HG03558 (cell line): ENCODE results near the gene TNFRSF12A.

ENCODE experiments used
- ATAC-seq: cut with Tn5 transposase; IDR thresholded peaks from one replicate; pipeline ENCODE4 v1.9.1; 2021; ENCODE audit warnings: moderate number of reproducible peaks; ENCODE audit not compliant: unreplicated experiment; ENCODE audit errors: extremely low read depth

TNFRSF12A gene

DNA sequence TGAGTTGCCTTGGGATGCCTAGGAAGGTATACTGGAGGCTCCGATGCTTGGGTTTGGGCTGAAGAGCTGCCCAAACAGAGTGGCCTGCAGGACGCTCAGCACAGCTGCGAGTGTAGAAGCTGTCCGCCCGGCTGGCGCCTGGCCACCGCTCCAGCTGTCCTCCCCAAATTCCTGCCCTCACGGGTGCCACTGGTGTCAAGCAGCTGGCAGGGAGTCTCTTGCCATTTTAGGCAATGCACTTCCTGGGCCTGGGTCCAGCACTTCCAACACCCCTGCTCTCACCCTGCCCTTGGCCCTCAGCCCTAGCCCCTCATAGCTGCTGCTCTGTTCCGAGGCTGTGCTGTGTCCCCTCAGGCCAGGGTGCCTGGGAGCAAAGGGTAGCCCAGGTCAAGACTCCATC lies 34.7 kb upstream of the TNFRSF12A start:
- ATAC-seq: no peak

- no peak for ATAC-seq
These were observed 34.2 kb upstream of the TNFRSF12A start for GRCh38 chr16:2985893-2986355.

DNA sequence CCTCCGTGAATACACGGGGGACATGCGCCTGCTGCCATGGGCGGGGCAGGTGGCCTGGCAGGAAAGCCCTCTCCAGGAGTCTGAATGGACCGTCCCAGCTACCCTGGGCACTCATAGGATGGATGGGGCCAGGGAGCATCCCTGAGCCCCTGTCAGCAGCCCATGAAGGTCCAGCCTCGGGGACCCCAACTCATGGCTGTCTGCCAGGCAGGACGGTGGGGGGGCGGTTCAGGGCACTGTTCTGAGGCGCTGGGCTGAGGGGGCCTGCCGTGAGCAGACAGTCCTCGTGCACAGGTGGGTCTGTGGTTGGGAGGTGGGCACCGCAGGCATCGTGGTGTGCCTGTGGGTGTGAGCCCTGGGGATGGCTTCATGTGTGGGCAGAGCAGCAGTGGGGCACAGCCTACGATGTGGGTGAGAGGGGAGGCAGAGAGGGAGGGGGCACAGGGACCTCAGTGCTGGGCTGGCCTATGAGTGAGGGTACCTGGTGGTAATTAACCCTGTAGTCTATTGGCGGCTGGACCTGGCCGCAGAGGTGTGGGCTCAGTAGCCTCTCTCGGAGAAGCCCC lies 33.5 kb upstream of the TNFRSF12A start:
- ATAC-seq: no peak

DNA sequence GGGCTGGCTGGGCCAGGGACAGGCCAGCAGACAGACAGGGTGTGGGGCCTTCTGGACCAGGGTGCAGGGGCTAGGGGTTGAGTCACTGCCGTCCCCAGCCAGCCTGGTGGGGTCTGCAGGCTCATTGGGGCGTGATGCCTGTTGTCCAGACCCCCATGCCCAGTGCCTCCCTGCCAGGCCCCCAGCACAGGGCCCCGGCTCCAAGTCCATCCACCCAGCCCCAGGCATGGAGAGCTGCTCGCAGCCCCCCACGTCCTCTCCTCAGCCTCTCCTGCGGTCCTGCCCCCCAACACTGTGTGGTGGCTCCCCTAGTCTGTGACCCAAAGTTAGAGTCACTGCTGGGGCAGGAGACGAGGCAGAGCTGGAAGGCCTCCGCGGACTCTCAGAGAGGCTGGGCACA lies 32.9 kb upstream of the TNFRSF12A start:
- no peak for ATAC-seq

DNA sequence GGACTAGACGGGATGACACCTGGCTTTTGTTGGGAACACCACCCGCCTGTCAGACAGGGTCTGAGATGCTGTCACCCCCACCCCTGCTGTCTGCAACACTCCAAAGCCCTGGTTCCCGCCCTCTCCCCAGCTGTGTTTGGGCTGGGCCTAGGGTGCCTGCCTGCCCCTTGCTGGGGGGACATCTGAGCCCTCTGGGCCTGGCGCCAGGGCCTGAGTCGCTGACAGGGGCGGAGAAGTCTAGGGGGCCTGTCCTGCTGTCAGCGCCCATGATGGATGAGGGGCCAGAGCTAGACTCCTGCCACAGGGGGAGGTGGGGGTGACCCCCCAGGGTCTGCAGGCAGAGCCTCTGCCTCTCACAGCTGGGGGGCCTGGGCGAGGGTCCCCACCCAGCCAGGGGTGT lies 32.3 kb upstream of the TNFRSF12A start:
- ATAC-seq: no peak

DNA sequence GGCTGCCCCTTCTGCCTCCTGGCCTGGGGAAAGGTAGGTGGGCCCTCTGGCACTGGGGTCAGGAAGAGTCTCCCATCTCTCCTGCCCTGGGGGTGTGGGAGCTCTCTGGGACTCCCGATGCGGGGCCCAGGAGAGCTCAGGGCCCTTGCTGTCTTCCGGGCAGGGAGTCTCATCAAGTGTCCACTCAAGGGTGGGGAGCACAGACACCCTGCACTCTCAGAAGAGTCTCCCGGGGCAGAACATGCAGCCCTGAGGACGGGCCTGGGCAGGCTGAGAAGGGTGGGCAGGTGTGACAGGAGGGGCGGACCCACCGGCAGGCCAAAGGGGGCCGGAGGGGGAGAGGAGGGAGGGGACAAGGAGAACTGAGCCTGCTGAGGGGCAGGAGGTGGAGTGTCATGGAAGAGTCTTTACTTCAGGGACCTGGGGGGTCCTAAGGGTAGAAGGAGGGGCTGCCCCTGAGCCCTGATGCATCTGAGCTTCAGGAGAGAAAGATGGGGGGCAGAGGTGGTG lies 31.5 kb upstream of the TNFRSF12A start:
- no peak for ATAC-seq

DNA sequence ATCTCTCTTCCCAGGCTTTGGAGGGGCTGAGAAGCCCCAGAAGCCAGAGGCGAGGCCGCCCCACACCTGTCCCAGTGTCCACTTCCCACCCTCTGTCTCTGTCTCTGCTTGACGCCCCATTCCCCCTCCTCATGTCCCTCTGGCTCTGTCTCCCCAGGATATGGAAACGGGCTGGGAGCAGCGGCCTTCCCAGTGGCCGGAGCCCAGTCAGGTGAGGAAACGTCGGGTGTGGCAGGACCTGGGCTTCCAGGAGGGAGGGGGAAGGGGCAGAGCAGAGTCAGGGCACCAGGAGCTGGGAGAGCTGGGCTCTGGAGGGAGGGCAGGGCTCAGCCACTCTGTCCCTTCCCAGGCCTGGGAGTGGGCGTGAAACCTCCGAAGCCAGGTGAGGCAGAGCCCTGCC lies 29.3 kb upstream of the TNFRSF12A start:
- no peak for ATAC-seq

GRCh38 chr16:2991566-2992261 lies 28.5 kb upstream of the TNFRSF12A start:
- no peak for ATAC-seq

DNA sequence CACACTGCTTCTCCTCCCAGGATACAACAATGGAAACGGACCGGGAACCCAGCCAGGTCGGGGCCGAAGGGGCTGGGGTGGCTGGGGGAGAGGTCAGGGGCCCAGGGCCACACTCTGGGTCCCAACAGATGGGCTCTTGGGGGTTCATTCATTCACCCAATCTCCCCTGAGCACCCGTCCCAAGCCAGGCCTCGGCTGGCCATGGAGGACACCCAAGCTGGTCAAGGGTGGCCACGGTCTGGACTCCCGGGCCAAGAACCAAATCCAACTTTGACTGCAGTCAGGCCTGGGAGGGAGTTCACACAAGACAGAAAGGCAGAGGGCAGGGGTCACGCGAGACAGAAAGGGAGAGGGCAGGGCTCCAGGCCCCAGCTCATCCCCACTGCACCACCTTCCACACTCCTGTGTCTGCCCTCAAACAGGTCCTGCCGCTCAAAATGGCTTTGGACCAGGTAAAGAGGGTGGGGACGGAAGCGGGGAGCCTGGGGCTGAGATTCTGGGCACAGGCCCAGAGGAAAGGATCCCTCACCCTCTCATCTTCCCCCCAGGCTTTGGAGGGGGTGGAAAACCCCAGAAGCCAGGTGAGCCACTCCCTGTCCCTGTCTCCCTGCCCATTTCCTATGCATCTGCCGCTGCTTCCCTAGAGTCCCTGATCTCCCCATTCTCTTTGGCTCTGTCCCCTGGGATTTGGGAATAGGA lies 27.6 kb upstream of the TNFRSF12A start:
- ATAC-seq: no peak

- no peak for ATAC-seq
These were observed 23.9 kb upstream of the TNFRSF12A start for GRCh38 chr16:2996298-2996697.

DNA sequence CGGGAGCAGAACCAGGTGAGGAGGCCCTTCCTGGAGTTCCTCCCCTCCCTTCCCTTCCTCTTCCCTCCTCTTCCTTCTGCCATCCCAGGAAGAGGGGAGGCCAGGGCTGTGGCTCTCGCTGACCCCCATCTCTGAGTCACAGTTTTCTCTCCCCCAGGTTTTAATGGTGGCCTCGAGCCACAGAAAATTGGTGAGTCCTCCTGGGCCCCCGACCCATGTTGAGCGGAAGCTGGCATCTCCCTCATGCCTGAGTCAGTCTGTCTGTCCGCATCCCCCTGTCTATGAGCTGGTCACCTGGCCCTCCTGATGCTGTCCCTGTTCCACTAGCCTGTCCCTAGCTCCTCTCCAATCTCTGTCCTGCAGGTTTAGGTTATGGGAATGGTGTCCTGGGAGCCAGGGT lies 20.2 kb upstream of the TNFRSF12A start:
- ATAC-seq: no peak

DNA sequence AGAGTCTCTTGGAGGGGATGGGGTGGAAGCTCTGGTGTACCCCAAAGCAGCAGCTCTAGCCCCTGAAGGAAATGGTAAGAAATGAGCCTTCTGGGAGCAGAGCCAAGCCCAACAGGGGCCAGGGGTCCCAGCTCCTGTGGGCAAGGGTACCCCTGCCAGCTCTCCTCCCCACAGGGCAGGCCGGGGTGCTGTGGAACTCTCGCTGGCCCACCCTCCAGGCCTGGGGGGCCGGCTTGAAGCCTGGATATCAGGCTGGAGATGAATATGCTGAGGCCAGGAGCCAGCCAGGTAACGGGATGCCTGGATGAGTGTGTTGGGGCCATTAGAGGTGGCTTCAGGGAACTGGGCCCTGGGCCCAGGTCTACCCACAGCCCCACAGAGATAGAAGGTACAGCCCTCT lies 19.6 kb upstream of the TNFRSF12A start:
- no peak for ATAC-seq

DNA sequence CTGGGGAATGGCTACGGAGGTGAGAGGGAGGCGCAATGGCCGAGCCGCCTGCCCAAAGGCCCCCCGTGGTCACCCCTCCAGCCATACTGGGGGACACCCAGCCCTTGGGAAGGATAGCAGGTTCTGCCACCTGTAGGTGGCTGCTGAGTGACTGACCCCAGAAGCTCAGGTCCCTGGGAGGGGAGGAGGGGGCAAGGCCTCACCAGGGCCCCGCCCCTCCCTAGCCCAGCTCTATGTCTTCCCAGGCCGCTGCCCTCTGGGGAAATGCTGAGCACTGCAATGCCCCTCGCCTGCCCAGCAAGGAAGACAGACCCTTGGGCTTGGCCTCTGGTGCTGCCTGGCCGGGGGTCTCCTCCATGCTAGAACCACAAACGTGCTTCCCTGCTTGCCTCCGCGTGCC lies 18.9 kb upstream of the TNFRSF12A start:
- ATAC-seq: no peak

DNA sequence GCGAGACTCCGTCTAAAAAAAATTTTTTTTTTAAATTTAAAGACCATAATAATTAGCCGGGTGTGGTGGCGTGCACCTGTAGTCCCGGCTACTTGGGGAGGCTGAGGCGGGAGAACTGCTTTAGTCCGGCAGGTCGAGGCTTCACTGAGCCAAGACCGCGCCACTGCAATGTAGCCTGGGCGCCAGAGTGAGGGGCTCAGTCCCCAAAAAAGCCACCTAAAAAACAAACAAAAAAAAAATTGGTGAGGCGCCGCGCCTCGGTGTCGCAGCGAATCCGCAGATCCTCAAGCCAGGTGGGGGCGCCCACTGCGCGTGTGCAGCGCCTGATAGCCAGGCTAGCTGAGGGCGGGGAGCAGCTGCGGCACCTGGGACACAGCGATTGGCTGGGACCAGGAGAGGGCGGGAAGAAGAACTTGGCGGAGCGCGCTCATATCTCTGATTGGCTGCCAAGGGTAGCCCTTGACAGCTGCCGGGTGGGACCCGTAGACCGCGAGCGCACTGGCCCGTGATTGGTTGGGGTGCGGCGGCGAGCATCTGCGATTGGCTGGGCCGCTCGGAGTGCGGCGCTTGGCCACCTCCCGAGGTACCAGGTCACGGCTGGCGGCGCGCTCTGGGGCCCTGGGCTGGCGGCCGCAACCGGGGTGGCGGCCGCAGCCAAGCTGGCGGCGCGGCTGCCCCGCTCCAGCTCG lies 16.4 kb upstream of the TNFRSF12A start:
- ATAC-seq: peak; percentile 87

DNA sequence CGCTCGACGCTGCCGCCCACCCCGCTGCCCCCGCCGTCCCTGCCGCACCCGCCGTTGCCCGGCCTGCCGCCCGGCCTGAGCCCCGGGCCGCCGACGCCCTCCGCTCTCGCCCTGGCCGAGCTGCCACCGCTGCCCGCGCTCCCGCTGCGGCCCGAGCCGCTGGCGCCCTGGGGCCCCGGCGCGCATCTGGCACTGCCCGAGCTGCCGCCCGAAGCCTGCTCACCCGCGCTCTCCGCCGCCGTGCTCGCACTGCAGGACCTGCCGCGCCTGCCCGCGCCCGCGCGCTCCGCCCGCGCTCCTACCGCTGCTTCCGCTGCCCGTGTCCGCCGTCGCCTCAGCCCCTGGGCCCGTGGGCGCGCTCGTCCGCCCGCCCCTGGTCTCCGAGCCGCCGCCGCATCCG lies 15.8 kb upstream of the TNFRSF12A start:
- peak; percentile 4 for ATAC-seq

- ATAC-seq: no peak
These were observed 15.3 kb upstream of the TNFRSF12A start for GRCh38 chr16:3004781-3005284.

DNA sequence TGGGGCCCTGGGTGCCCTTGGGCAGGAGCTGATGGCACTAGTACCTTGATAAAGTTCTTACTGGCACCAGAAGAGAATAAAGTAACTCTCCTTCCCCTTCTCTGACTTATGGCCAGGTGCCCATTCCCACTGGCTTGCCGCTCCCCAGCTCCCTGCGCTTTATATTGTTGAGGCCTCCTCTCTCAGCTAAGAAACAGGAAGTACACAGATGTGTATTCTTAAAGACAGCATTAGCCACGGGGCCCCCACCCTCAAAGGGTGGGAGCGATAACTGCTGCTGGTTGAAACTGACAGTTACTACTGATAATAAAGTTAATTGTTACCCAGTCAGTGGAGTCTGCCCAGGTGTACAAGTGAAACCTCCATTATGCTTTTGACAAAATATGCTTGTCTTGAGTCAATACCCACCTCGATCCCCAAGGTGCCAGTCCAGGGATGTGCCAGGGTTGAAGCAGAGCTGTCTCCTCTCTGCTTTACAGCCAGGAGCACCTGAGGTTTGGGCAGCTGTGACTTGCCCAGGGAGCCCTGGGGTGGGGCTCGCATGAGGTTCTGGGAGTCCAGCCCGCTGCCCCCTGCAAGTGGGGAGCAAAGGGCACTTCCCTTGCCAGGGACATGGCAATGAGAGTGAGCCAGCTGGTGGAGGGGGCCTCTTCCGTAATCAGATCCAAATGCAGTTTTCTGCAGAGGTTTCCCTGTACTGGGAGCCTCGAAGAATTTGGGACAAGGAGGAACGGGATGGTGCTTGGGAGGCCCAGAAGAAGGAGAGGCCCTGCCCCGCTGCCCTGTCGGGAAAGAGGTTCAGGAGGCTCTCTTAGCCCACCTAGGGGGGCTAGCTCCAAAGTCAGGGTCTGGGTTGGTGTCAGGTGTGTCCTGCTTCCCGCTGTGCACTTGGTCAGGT lies 12.9 kb upstream of the TNFRSF12A start:
- no peak for ATAC-seq

- ATAC-seq: no peak
These were observed 12.0 kb upstream of the TNFRSF12A start for GRCh38 chr16:3007957-3008689.

GRCh38 chr16:3008690-3009037 lies 11.5 kb upstream of the TNFRSF12A start:
- ATAC-seq: no peak
